ENCODE data around the gene GALNTL6.

DNA sequence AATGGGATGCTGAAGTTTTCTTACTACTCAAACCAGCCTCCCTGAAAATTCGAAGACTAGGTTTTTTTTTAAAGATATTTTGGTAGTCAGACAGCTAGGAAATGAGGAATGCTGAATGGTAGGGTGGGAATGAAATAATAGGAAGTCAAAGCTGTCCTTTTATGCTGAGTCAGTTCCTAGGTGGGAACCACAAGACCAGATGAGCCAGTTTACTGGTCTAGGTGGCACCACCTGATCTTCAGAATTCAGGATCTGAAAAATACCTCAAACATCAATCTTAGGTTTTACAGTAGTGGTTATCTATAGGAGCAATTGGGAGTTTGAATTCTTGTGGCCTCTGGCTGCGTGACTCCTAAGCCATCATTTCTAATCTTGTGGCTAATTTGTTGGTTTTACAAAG, 1172.3 kb downstream of the GALNTL6 start:
- no peak for TF ChIP-seq POLR2AphosphoS5 (IDR thresholded peaks at IDR 0.05)
- TF ChIP-seq CTCF (IDR thresholded peaks at IDR 0.05), result no peak

Data from suprapubic skin (tissue), 3 donors.